Retinal pigment epithelial cell (primary cell): ENCODE results near the gene DNALI1.
"Not testable (repeated sequence)": the region's sequence is repeated elsewhere in the genome, so short reads cannot be mapped to it uniquely, and the experiment has no call there.

ENCODE experiments used
- DNase-seq: peaks from one replicate; pipeline ENCODE4 v3.0.0-alpha.2; 2010; ENCODE audit warnings: low read depth
- H3K4me3 ChIP-seq: 2 replicates; pipeline ENCODE4 v1.5.1; 2011; ENCODE audit warnings: mild to moderate bottlenecking, low read length, control low read depth, moderate library complexity
- TF ChIP-seq, protein P1 (sequence below): conservative IDR thresholded peaks from 2 replicates; pipeline ENCODE4 v1.5.1; 2011; ENCODE audit warnings: low read depth, low read length, control low read depth, inconsistent platforms

Gene DNALI1

DNA sequence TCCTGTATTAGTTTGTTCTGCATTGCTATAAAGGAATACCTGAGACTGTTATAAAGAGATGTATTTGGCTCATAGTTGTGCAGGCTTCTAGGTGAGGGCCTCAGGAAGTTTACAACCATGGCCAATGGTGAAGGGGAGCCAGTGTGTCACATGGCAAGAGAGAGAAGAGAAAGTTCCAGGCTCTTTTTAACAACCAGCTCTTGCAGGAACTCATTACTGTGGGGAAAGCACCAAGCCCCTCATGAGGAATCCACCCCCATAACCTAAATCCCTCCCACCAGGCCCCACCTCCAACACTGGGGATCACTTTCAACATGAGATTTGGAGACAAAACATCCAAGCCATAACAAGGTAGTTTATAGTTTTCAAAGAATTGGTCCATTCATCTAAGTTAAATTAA, 37.1 kb upstream of the DNALI1 start:
- no peak overlapping the region for H3K4me3 ChIP-seq
- no peak for DNase-seq
- TF ChIP-seq, protein P1, sequence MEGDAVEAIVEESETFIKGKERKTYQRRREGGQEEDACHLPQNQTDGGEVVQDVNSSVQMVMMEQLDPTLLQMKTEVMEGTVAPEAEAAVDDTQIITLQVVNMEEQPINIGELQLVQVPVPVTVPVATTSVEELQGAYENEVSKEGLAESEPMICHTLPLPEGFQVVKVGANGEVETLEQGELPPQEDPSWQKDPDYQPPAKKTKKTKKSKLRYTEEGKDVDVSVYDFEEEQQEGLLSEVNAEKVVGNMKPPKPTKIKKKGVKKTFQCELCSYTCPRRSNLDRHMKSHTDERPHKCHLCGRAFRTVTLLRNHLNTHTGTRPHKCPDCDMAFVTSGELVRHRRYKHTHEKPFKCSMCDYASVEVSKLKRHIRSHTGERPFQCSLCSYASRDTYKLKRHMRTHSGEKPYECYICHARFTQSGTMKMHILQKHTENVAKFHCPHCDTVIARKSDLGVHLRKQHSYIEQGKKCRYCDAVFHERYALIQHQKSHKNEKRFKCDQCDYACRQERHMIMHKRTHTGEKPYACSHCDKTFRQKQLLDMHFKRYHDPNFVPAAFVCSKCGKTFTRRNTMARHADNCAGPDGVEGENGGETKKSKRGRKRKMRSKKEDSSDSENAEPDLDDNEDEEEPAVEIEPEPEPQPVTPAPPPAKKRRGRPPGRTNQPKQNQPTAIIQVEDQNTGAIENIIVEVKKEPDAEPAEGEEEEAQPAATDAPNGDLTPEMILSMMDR: no peak

DNA sequence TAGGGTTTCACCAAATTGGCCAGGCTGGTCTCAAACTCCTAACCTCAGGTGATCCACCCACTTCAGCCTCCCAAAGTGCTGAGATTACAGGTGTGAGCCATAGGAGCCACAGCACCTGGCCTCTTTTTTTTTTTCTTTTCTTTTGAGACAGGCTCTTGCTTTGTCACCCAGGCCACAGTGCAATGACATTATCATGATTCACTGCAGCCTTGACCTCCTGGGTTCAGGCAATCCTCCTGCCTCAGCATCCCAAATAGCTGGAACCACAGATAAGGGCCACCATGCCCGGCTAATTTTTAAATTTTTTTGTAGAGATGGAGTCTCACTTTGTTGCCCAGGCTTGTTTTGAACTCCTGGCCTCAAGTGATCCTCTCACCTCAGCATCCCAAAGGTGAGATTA, 26.9 kb upstream of the DNALI1 start:
- H3K4me3 ChIP-seq, DNase-seq: not testable (repeated sequence)

DNA sequence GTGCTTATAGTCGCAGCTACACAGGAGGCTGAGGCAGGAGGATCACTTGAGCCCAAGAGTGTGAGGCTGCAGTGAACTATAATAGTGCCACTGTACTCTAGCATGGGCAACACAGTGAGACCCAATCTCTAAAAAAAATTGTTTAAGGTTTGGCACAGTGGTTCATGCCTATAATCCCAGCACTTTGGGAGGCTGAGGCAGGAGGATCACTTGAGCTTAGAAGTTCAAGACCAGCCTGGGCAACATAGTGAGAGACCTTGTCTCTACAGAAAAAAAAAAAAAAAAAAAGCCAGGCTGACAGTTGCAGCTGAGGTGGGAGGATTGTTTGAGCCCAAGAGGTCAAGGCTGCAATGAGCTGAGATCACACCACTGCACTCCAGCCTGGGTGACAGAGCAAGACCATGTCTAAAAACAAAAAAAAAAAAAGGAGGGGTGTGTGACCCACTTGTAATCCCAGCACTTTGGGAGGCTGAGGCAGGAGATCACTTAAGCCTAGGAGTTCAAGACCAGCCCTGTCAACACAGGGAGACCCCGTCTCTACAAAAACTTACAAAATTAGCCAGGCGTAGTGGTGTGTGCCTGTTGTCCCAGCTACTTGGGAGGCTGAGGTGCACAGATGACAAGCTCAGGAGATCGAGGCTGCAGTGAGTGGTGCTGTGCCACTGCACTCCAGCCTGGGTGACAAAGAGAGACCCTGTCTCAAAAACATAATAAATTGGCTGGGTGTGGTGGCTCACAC, 24.2 kb upstream of the DNALI1 start:
- not testable (repeated sequence) for H3K4me3 ChIP-seq, DNase-seq

DNA sequence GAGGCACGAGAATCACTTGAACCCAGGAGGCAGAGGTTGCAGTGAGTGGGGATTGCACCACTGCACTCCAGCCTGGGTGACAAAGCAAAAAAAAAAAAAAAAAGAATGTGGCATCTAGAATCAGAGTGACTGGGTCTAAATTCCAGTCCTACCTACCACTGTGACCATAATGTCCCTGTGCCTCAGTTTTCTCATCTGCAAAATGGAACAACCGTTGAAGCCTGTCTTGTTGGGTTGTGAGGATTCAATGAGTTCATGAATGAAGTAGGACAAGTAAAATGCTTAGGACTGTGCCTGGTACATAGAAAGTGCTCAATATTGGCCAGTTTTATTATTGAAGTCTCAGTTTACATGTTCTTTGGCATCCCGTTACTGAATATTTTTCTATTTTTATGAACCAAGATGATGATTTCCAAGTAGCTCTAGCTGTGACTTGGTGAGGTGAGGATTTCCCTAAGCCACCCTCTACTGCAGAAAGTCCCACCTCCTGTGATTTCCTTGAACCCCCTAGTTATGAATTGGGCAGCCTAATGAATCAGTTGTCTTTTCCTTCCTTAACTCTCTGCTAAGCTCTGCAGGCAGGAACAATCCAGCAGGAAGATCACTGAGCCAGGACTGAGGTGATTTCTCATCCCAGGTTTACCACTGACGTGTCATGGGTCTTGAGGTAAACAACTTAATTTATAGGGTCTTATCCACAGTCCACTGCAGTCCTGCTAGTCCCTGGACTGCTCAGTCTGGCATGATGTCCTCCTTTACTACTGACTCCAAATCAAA, 23.2 kb upstream of the DNALI1 start:
- DNase-seq: no peak
- no peak overlapping the region for H3K4me3 ChIP-seq
- TF ChIP-seq, protein P1: no peak

DNA sequence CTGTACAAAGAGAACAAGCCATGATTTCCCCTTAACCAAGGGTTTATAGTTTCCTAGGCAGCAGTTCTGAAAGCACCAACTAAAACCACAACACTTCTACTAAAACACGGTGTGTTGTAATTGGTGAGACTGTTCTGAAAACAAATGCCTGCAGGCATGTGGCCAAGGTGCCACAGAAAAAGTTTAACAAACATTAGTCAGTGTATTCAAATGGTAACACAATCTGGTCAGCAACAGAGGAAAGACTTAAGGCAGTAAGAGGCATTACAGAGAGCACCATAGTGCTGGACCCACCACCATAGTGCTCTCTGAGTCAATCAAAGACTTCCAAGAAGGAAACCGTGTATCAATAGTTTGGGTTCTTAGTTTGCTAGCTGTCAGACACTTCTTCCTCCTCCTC, 19.4 kb upstream of the DNALI1 start:
- TF ChIP-seq, protein P1: no peak
- no peak overlapping the region for H3K4me3 ChIP-seq
- DNase-seq: no peak

DNA sequence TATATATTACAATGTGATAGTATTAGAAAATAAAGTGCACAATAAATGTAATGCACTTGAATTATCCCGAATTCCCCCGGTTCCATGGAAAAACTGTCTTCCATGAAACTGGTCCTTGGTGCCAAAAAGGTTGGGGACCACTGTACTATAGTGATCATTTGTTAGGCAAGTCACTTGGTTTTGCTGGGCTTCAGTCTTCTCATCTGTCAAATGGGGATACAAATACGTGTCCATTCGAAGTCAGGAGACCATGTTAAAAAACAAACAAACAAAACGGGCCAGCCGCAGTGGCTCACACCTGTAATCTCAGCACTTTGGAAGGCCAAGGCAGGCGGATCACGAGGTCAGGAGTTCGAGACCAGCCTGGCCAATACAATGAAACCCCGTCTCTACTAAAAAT, 17.6 kb upstream of the DNALI1 start:
- H3K4me3 ChIP-seq, DNase-seq: not testable (repeated sequence)

DNA sequence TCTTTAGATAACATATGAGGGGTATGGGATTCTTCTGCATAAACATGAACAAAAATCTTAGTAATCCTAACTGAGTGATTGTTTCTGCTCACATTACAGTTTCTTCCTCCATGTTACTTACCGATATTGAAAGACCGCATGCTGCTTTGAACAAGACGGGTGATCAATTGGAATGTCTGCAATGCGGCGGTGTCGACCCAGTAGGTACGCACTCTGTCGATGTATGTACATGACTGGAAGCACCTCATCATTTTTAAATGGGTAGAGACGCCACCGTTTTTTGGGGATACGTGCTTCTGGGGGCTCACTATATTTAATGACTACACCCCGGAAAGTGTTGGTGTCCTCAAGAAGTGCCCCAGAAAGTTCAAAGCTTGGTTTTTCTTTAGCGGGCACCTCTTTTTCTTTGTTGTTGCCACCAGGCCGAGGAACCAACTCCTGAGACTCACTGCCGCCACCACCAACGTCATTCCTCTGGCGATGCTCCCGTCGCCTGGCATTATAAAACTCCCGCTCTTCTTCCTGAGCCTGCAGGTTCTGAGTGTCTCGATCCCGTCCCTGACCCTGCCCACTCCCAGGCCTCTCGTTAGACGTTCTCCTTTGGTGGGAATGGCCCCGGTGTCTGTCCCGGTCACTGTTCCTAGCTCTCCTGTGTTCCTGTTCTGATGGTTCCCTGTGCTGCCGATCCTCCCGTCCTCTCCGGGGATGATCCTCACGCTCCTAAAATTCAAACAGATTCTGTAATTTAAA, 16.5 kb upstream of the DNALI1 start:
- TF ChIP-seq, protein P1: no peak
- no peak overlapping the region for H3K4me3 ChIP-seq
- no peak for DNase-seq

DNA sequence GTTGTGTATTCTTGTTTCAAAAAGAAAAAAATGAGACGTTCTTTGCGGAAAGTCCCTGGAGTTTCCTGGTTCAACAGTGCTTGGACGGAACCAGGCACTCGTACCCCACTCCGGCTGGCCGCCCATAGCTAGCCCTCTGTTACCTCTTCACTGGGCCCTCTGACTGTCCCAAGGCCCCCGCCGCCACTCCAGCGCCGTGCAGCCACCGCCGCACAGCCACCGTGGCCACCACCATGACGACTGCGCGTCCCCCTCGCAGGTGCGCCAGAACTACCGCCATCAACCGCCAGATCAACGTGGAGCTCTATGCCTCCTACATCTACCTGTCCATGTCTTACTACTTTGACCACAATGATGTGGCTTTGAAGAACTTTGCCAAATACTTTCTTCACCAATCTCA, 12.2 kb upstream of the DNALI1 start:
- TF ChIP-seq, protein P1: no peak
- no peak for DNase-seq
- H3K4me3 ChIP-seq: no peak overlapping the region
